ENCODE data around the gene ATP6V1B1. TPM values are rescaled to one million over a fixed set of nuclear protein-coding genes. Genes with fewer than 3 reads are reported as not detected.

ATP6V1B1 gene
- polyA plus RNA-seq, 3 donors = not detected

DNA sequence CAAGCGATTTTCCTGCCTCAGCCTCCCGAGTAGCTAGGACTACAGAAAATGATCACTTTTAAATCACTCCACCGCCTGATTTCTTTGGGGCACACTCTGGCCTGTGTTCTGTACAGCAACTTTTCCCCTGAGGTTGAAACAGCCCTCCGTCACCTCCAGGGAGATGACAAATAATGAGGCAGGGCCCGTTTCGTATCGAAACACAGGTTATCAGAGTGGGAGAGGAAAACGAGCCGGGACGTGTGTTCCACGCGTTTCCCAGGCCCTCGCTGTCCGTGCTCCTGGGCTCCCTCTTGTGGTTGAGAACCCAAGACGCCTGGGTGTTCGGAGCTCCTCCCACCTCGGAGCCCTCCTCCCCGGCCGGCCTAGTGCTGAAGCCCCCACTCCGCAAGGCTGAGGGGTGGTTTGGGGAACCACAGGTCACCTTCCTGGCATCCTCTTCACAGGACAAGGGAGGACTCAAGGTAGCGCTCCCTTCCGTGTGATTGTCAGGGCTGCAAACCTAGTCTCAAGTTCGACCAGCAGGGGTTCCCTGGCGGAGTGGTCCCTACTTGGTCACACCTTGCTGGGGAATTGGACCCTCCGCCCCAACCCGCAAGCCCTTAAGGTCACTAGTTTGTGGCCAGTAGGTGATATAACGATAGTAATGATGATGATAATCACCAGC, 12.8 kb downstream of the ATP6V1B1 start:
- H3K79me2 ChIP-seq (ENCODE audit: insufficient read depth, low read length) = no peaks in the 10 kb centered on the region
- WGBS (ENCODE audit: insufficient coverage) = 1% methylated on average over 16 of the region's 27 CpGs
- H3K36me3 ChIP-seq (replicated peaks in 1 of 2; ENCODE audit: control insufficient read depth in 1 of 2, insufficient read depth in 2 of 2, low read length in 2 of 2) = no peaks in the 10 kb centered on the region
- H3K36me3 Mint-ChIP-seq = peaks cover 0 to 5% of the 10 kb centered on the region in 2 donors
- peak overlapping the region; percentile 75 to 96 for H3K4me3 Mint-ChIP-seq
- TF ChIP-seq, protein P1, sequence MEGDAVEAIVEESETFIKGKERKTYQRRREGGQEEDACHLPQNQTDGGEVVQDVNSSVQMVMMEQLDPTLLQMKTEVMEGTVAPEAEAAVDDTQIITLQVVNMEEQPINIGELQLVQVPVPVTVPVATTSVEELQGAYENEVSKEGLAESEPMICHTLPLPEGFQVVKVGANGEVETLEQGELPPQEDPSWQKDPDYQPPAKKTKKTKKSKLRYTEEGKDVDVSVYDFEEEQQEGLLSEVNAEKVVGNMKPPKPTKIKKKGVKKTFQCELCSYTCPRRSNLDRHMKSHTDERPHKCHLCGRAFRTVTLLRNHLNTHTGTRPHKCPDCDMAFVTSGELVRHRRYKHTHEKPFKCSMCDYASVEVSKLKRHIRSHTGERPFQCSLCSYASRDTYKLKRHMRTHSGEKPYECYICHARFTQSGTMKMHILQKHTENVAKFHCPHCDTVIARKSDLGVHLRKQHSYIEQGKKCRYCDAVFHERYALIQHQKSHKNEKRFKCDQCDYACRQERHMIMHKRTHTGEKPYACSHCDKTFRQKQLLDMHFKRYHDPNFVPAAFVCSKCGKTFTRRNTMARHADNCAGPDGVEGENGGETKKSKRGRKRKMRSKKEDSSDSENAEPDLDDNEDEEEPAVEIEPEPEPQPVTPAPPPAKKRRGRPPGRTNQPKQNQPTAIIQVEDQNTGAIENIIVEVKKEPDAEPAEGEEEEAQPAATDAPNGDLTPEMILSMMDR (IDR thresholded peaks at IDR 0.05) = peak; percentile 88
- H4K20me1 ChIP-seq (ENCODE audit: insufficient read depth, low read length) = no peaks in the 10 kb centered on the region
- H3K27ac ChIP-seq (ENCODE audit: low read depth in 1 of 2, low read length in 2 of 2) = no peak overlapping the region
- intact Hi-C loops (cut with micrococcal nuclease) = loop anchor here (5.0 kb wide), 2 partner anchors 76 to 156 kb away; partner anchors contain the start of gene FIGLA (in 1 of the 2)
- peak overlapping the region; percentile 68 for H2AFZ ChIP-seq (ENCODE audit: insufficient read depth, low read depth, low read length, poor library complexity, severe bottlenecking)
- H3K27me3 ChIP-seq (ENCODE audit: control insufficient read depth in 2 of 2, insufficient read depth in 2 of 2, low read length in 2 of 2) = peaks cover 12 to 35% of the 10 kb centered on the region in 2 donors
- DNase-seq = peak; percentile 50 to 65 (median 58)
- H3K4me2 ChIP-seq (replicated peaks; ENCODE audit: extremely low read depth, low read length, poor library complexity, severe bottlenecking) = peak overlapping the region; percentile 63
- no peak overlapping the region for H3K9ac ChIP-seq (ENCODE audit: insufficient read depth, low read length, poor library complexity, severe bottlenecking)
- H3K4me1 Mint-ChIP-seq = peaks cover 12% of the 10 kb centered on the region
- peaks cover 48 to 59% (median 50%) of the 10 kb centered on the region in 3 donors for H3K27me3 Mint-ChIP-seq (ENCODE audit: low read depth in 3 of 3)
- peaks cover 0 to 3% (median 0%) of the 10 kb centered on the region in 7 donors for H3K9me3 Mint-ChIP-seq
- H3K4me3 ChIP-seq (replicated peaks in 1 of 3; ENCODE audit: low read depth in 2 of 3, low read length in 3 of 3) = peak overlapping the region in 1 of 3 experiments; percentile 56
- H3K27ac Mint-ChIP-seq = peak overlapping the region in 2 of 7 donors; percentile 38 to 79
- no peaks in the 10 kb centered on the region for H3K9me3 ChIP-seq (replicated peaks in 1 of 2; ENCODE audit: control insufficient read depth in 1 of 2, insufficient read depth in 1 of 2, low read length in 2 of 2)
- H3K4me1 ChIP-seq (ENCODE audit: control insufficient read depth in 1 of 2, insufficient read depth in 2 of 2, low read length in 2 of 2) = peaks cover 8 to 9% of the 10 kb centered on the region in 2 donors

DNA sequence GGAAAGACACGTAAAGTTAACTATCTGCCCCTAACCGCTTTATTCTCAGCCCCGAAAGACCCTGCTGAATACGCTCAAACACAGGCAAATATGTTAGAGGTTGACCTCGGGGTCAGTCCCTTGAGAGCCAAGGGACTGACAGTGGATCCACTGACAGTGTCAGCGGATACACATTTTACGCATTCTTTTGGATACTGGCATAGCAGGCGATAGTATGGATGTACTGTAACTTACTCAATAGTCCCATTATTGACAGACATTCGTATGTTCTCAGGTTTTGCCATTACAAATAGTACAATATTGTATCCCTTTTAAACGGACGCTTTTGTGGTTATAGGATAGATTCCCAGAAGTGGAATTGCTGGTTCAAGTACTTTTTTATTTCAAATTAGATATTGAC, 13.4 kb downstream of the ATP6V1B1 start:
- no peaks in the 10 kb centered on the region for H3K36me3 ChIP-seq (replicated peaks in 1 of 2; ENCODE audit: control insufficient read depth in 1 of 2, insufficient read depth in 2 of 2, low read length in 2 of 2)
- no peak overlapping the region for H3K9ac ChIP-seq (ENCODE audit: insufficient read depth, low read length, poor library complexity, severe bottlenecking)
- H2AFZ ChIP-seq (ENCODE audit: insufficient read depth, low read depth, low read length, poor library complexity, severe bottlenecking) = no peak overlapping the region
- no peak overlapping the region for H3K27ac ChIP-seq (ENCODE audit: low read depth in 1 of 2, low read length in 2 of 2)
- intact Hi-C loops (cut with micrococcal nuclease) = loop anchor here (5.0 kb wide), 2 partner anchors 77 to 157 kb away; partner anchors contain the start of gene FIGLA (in 1 of the 2)
- TF ChIP-seq, protein P1 (IDR thresholded peaks at IDR 0.05) = no peak
- no peak overlapping the region for H3K4me3 ChIP-seq (replicated peaks in 1 of 3; ENCODE audit: low read depth in 2 of 3, low read length in 3 of 3)
- WGBS (ENCODE audit: insufficient coverage) = 85% methylated on average over 5 of the region's 11 CpGs
- peaks cover 54 to 62% (median 54%) of the 10 kb centered on the region in 3 donors for H3K27me3 Mint-ChIP-seq (ENCODE audit: low read depth in 3 of 3)
- H3K4me1 Mint-ChIP-seq = peaks cover 12% of the 10 kb centered on the region
- peaks cover 16 to 35% of the 10 kb centered on the region in 2 donors for H3K27me3 ChIP-seq (ENCODE audit: control insufficient read depth in 2 of 2, insufficient read depth in 2 of 2, low read length in 2 of 2)
- H3K36me3 Mint-ChIP-seq = peaks cover 0 to 5% of the 10 kb centered on the region in 2 donors
- H3K79me2 ChIP-seq (ENCODE audit: insufficient read depth, low read length) = no peaks in the 10 kb centered on the region
- no peak overlapping the region for H3K27ac Mint-ChIP-seq
- H3K9me3 Mint-ChIP-seq = peaks cover 0 to 3% (median 0%) of the 10 kb centered on the region in 7 donors
- no peaks in the 10 kb centered on the region for H4K20me1 ChIP-seq (ENCODE audit: insufficient read depth, low read length)
- H3K4me3 Mint-ChIP-seq = peak overlapping the region in 1 of 2 donors; percentile 26
- peaks cover 8 to 9% of the 10 kb centered on the region in 2 donors for H3K4me1 ChIP-seq (ENCODE audit: control insufficient read depth in 1 of 2, insufficient read depth in 2 of 2, low read length in 2 of 2)
- no peak overlapping the region for H3K4me2 ChIP-seq (replicated peaks; ENCODE audit: extremely low read depth, low read length, poor library complexity, severe bottlenecking)
- no peaks in the 10 kb centered on the region for H3K9me3 ChIP-seq (replicated peaks in 1 of 2; ENCODE audit: control insufficient read depth in 1 of 2, insufficient read depth in 1 of 2, low read length in 2 of 2)
- no peak for DNase-seq
